GM18498 (cell line): ENCODE data around the gene FER1L5.

ENCODE experiments used
- ATAC-seq: cut with Tn5 transposase; IDR thresholded peaks from one replicate; pipeline ENCODE4 v1.9.1; 2021; ENCODE audit warnings: mild to moderate bottlenecking, moderate library complexity; ENCODE audit not compliant: unreplicated experiment

Gene FER1L5

DNA sequence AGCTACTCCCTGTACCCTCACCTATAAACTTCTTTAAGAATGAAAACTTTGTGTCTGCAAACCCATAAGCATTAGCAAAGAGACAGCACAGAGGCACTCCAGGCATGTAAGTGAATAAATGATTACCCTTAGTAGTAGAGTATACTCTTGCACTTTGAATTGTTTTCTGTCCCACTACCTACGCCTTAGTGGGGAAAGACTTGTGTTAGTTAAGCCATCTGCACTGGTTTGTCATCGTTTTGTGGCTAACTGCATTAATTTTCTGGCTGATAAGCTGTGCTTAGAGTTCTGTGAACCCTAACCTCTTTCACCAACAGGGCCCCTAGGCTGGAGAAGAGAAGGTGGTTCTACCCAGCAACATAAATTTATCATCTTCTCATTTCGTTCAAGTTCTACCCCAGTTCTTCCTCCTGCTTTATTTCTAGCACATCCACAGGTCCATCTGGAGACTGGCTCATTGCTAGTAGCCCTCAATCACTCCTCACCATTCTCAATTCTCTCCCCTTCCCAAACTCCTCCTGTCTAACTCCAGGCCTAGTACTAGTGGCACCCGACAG lies 96.6 kb downstream of the FER1L5 start:
- no peak for ATAC-seq

DNA sequence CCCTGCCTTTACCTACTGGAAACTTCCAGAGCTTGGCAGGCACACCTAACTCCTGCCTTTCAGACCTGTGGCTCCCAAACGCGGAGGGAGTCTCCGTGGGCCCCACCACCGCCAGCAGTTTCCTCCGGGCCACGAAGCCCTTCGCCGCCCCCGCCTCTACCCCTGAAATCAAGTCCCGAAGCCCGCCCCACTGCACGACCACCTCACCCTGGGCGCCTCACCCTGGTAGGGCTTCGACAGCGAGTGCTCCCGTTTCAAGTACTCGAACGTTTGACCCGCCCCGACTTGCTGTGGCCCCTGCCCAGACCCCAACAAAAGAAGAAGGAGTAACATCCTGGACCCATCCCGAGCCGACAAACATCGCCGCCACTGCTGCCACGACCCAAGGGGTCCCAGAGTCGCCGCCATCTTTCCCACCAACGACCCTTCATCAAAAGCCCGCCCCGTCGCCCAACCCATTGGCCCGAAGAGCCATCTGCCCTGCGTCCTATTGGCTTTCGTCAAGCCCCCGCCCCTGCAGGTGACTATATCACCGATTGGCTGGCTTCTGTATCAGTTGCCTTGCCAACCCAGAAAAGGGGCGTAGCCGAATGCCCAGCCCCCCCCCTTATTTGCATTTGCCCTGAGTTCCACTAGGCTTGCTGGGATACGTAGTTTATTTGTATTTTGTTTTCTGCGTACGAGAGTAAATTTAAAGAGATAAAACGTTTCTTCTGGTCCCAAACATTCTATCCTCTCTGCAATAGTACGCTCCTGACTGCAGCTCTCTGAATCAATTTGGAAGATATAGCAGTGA lies 97.3 kb downstream of the FER1L5 start, which contains the start of gene LMAN2L:
Gene LMAN2L (minus strand): TSS at position 432 of the 796 bp plus-strand sequence. CDS start 24 bp downstream, at position 408.
- peak; percentile 100 for ATAC-seq

DNA sequence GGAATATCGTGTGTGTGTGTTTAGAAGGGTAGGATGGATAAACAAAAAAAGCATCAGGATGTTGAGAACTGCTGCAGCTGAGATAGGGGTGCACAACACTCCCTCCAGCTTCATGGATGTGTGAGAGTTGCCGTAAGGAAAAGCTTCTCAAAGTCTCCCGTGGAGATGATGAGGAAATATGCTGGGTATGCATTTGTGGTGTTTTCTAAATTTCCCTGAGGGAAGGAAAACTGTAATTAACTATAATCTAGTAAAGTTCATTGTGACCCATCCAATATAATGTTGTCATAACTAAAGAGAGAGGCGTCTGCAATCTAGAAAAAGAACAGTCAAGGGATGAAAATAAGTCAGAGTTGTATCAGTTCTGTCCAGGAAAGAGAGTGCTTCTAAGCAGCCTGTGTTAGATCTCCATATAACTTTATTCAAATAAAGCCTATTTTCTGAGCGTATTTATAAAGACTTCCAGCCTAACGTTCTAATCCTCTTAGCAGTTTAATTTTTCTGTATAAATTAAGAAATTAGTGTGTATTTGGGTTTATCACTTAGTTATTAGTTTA lies 104.6 kb downstream of the FER1L5 start:
- no peak for ATAC-seq

DNA sequence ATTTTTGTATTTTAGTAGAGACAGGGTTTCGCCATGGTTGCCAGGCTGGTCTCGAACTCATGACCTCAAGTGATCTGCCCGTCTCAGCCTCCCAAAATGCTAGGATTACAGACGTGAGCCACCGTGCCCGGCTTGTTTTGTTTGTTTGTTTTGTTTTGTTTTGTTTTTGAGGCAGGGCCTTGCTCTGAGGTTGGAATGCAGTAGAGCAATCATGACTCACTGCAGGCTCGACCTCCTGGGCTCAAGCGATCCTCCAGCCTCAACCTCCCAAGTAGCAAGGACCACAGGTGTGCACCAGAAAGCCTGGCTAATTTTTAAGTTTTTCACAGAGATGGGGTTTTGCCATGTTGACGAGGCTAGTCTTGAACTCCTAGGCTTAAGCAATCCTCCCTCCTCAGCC lies 109.2 kb downstream of the FER1L5 start:
- ATAC-seq = no peak

DNA sequence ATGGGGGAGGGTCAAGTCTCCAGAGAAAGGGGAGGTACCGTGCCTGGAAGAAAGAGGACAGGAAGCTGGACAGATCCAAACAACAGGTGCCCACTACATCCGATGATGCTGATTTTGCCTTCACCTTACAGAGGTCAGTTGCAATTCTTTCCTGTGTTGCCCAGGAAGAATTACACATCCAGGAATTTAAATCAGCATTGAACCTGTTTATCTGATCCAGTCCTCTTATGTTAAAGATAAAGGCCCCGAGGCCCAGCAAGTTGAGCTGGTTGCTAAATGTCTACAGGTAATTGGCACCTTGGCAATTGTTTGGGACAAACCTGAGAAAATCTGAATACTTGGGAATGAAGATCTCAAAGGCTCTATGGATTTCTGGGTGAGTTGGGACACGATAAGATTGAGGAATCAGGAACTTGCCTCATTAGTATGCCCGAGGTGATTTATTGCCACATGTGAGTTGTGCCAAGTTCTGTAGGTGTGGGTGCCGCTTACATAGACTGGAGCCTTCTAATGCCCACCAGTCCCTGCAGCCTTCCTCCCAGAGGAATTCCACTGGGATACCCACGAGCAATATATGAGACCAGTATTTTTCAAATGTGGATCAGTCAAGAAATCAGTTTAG lies 111.2 kb downstream of the FER1L5 start:
- ATAC-seq = no peak

DNA sequence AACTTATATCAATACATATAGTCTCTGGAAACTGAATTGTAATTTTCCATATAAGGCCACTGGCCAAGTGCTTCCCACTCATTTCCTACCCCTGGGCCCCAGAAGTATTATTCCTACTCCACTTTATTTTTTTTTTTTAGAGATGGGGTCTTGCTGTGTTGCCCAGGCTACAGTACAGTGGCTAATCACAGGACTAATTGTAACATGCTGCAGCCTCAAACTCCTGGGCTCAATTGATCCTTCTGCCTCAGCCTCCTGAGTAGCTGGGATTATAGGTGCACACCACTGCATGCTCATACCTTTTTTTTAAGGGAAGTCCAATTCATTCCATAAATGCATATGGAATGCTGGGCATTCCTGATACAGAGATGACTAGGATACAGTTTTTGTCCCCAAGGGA lies 111.8 kb downstream of the FER1L5 start:
- ATAC-seq = no peak
